ENCODE measurements around the gene PRAC2.

Gene PRAC2

GRCh38 chr17:48679385-48680096 lies 43.4 kb upstream of the PRAC2 start:
- H3K79me2 ChIP-seq (ENCODE audit: insufficient read depth, low read length), result no peaks in the 10 kb centered on the region
- H3K27ac ChIP-seq (ENCODE audit: low read depth, low read length, poor library complexity, severe bottlenecking), result no peak overlapping the region
- no peaks in the 10 kb centered on the region for H3F3A ChIP-seq (ENCODE audit: insufficient read depth, low read length)
- no peaks in the 10 kb centered on the region for H4K20me1 ChIP-seq (ENCODE audit: insufficient read depth, low read length)
- no peaks in the 10 kb centered on the region for H3K9me3 ChIP-seq (ENCODE audit: low read length)
- H2AFZ ChIP-seq (ENCODE audit: low read length), result no peak overlapping the region
- TF ChIP-seq EZH2 (IDR thresholded peaks at IDR 0.05; ENCODE audit: borderline replicate concordance, low read length), result no peak
- no peak for TF ChIP-seq CTCF (IDR thresholded peaks at IDR 0.05; ENCODE audit: low read length)
- H3K36me3 ChIP-seq (ENCODE audit: insufficient read depth, low read length), result no peaks in the 10 kb centered on the region
- no peak overlapping the region for H3K9ac ChIP-seq (ENCODE audit: low read length)
- H3K4me1 ChIP-seq (ENCODE audit: insufficient read depth, low read length, severe bottlenecking), result no peaks in the 10 kb centered on the region
- no peaks in the 10 kb centered on the region for H3K9me2 ChIP-seq (ENCODE audit: low read depth, low read length)
- no peaks in the 10 kb centered on the region; the same call in 1 of the 2 replicates for H3K27me3 ChIP-seq (ENCODE audit: insufficient read depth, low read length)
- H3K4me2 ChIP-seq (ENCODE audit: low read length), result no peak overlapping the region
- no peak overlapping the region for H3K4me3 ChIP-seq (ENCODE audit: low read depth, low read length, poor library complexity, severe bottlenecking)

- no peaks in the 10 kb centered on the region for H3K36me3 ChIP-seq (ENCODE audit: insufficient read depth, low read length)
Observed at GRCh38 chr17:48681609-48682008, 41.4 kb upstream of the PRAC2 start.

GRCh38 chr17:48690655-48691054 lies 32.3 kb upstream of the PRAC2 start:
- H3K27ac ChIP-seq (ENCODE audit: low read depth, low read length, poor library complexity, severe bottlenecking), result no peak overlapping the region
- no peaks in the 10 kb centered on the region for H3K79me2 ChIP-seq (ENCODE audit: insufficient read depth, low read length)
- no peak overlapping the region for H3K4me2 ChIP-seq (ENCODE audit: low read length)
- H3F3A ChIP-seq (ENCODE audit: insufficient read depth, low read length), result no peaks in the 10 kb centered on the region
- no peaks in the 10 kb centered on the region for H3K27me3 ChIP-seq (ENCODE audit: insufficient read depth, low read length)
- no peaks in the 10 kb centered on the region for H4K20me1 ChIP-seq (ENCODE audit: insufficient read depth, low read length)
- no peak overlapping the region for H2AFZ ChIP-seq (ENCODE audit: low read length)
- no peak overlapping the region for H3K4me3 ChIP-seq (ENCODE audit: low read depth, low read length, poor library complexity, severe bottlenecking)
- H3K9ac ChIP-seq (ENCODE audit: low read length), result no peak overlapping the region
- H3K36me3 ChIP-seq (ENCODE audit: insufficient read depth, low read length), result no peaks in the 10 kb centered on the region
- TF ChIP-seq CTCF (IDR thresholded peaks at IDR 0.05; ENCODE audit: low read length), result no peak
- H3K4me1 ChIP-seq (ENCODE audit: insufficient read depth, low read length, severe bottlenecking), result no peaks in the 10 kb centered on the region
- no peaks in the 10 kb centered on the region for H3K9me3 ChIP-seq (ENCODE audit: low read length)
- H3K9me2 ChIP-seq (ENCODE audit: low read depth, low read length), result no peaks in the 10 kb centered on the region

More at GRCh38 chr17:48681609-48682008, 41.4 kb upstream of the PRAC2 start:
- Histone ChIP-seq H3K9ac (ENCODE audit: low read length) (no peak overlapping the region), H3K9me2 (ENCODE audit: low read depth, low read length) (no peaks in the 10 kb centered on the region), H3F3A (ENCODE audit: insufficient read depth, low read length) (no peaks in the 10 kb centered on the region), H2AFZ (ENCODE audit: low read length) (no peak overlapping the region), H3K27me3 (ENCODE audit: insufficient read depth, low read length) (no peaks in the 10 kb centered on the region; the same call in 1 of the 2 replicates), H3K9me3 (ENCODE audit: low read length) (no peaks in the 10 kb centered on the region), H3K4me2 (ENCODE audit: low read length) (no peak overlapping the region), H3K4me3 (ENCODE audit: low read depth, low read length, poor library complexity, severe bottlenecking) (no peak overlapping the region), H3K79me2 (ENCODE audit: insufficient read depth, low read length) (no peaks in the 10 kb centered on the region), H3K4me1 (ENCODE audit: insufficient read depth, low read length, severe bottlenecking) (no peaks in the 10 kb centered on the region), H4K20me1 (ENCODE audit: insufficient read depth, low read length) (no peaks in the 10 kb centered on the region), H3K27ac (ENCODE audit: low read depth, low read length, poor library complexity, severe bottlenecking) (no peak overlapping the region)
- TF ChIP-seq EZH2 (IDR thresholded peaks at IDR 0.05; ENCODE audit: borderline replicate concordance, low read length), result no peak
- TF ChIP-seq CTCF (IDR thresholded peaks at IDR 0.05; ENCODE audit: low read length), result no peak

Data from OCI-LY1 (cell line).